HFFc6 (cell line): ENCODE data around the gene NOC2L. TPM values are rescaled to one million over a fixed set of nuclear protein-coding genes. Genes with fewer than 3 reads are reported as not detected.
"Not testable (repeated sequence)": the region's sequence is repeated elsewhere in the genome, so short reads cannot be mapped to it uniquely, and the experiment has no call there.

ENCODE experiments used
- DNase-seq: peaks from one replicate; pipeline ENCODE4 v3.0.0-alpha.2; 2018
- H3K27ac Mint-ChIP-seq: 2 replicates; pipeline ENCODE4 v1.8.0; 2020; ENCODE audit warnings: mild to moderate bottlenecking, mixed read lengths
- H3K27me3 Mint-ChIP-seq: 2 replicates; pipeline ENCODE4 v1.8.0; 2021; ENCODE audit warnings: mild to moderate bottlenecking, moderate library complexity, mixed read lengths; ENCODE audit not compliant: insufficient read depth
- H3K36me3 Mint-ChIP-seq: 2 replicates; pipeline ENCODE4 v1.8.0; 2021; ENCODE audit warnings: low read depth, mixed read lengths
- H3K4me1 Mint-ChIP-seq: 2 replicates; pipeline ENCODE4 v1.8.0; 2020; ENCODE audit warnings: low read depth, mixed read lengths
- H3K4me3 Mint-ChIP-seq: 2 replicates; pipeline ENCODE4 v1.8.0; 2020; ENCODE audit warnings: mild to moderate bottlenecking, moderate library complexity, mixed read lengths
- H3K9me3 Mint-ChIP-seq: 2 replicates; pipeline ENCODE4 v1.8.0; 2020; ENCODE audit warnings: mild to moderate bottlenecking, mixed read lengths
- total RNA-seq, 6 experiments: library from RNA; stranded (reverse); fragmentation: NEBNext Ultra II Directional; extraction: Animal tissue kit (Norgen Biotek cat#: 25700); gene quantifications; 2 replicates in 1 of 6; 3 replicates in 5 of 6; pipeline ENCODE4 v1.2.3, GENCODE V29; 2021
- TF ChIP-seq, protein P1 (sequence below): fragments of 200-600 bp; sonication (generic); IDR thresholded peaks from 2 replicates; pipeline ENCODE4 v1.5.0; 2021; ENCODE audit warnings: antibody characterized with exemption, mild to moderate bottlenecking

The NOC2L gene
- total RNA-seq, 6 experiments from 2014 or later, result 112 to 142 (median 119) TPM

DNA sequence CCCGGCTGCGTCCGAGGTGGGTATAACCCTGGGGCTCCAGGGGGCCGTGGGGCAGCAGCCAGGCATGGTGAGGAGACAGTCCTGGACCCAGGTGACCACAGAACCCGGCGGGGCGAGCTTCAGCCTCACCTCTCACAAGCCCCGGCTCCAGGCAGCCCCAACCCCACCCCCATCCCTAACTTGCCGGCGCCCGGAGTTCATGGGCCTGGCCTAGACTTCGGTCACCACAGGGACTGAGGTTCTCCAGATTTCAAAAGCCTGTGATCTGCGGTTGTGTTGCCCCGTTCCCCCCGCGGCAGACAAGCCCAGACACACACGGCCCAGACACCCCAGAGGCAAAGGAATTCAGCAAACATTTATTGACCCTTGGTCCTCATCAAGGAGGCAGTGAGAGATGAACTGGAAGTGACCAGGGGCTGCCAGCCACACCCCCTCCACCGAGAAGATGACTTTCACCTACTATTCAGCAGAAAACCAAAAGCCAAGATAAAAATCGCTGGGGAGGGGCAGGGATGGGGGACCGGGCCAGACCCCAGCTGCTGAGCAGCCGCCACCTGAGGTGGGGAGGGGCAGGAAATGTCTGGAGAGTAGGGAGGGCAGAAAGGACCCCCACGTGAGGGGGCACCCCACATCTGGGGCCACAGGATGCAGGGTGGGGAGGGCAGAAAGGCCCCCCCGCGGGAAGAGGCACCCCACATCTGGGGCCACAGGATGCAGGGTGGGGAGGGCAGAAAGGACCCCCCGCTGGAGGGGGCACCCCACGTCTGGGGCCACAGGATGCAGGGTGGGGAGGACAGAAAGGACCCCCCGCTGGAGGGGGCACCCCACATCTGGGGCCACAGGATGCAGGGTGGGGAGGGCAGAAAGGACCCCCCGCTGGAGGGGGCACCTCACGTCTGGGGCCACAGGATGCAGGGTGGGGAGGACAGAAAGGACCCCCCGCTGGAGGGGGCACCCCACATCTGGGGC is 36.9 kb upstream of the NOC2L start:
- H3K36me3 Mint-ChIP-seq, result peaks cover 15% of the 10 kb centered on the region
- H3K9me3 Mint-ChIP-seq, result peaks cover 23% of the 10 kb centered on the region
- no peak overlapping the region for H3K4me3 Mint-ChIP-seq
- no peak overlapping the region; the same call in 1 of the 2 replicates for H3K27ac Mint-ChIP-seq
- no peak for DNase-seq
- peaks cover 22% of the 10 kb centered on the region for H3K27me3 Mint-ChIP-seq
- H3K4me1 Mint-ChIP-seq, result peaks cover 10% of the 10 kb centered on the region
- TF ChIP-seq, protein P1, sequence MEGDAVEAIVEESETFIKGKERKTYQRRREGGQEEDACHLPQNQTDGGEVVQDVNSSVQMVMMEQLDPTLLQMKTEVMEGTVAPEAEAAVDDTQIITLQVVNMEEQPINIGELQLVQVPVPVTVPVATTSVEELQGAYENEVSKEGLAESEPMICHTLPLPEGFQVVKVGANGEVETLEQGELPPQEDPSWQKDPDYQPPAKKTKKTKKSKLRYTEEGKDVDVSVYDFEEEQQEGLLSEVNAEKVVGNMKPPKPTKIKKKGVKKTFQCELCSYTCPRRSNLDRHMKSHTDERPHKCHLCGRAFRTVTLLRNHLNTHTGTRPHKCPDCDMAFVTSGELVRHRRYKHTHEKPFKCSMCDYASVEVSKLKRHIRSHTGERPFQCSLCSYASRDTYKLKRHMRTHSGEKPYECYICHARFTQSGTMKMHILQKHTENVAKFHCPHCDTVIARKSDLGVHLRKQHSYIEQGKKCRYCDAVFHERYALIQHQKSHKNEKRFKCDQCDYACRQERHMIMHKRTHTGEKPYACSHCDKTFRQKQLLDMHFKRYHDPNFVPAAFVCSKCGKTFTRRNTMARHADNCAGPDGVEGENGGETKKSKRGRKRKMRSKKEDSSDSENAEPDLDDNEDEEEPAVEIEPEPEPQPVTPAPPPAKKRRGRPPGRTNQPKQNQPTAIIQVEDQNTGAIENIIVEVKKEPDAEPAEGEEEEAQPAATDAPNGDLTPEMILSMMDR, result no peak

DNA sequence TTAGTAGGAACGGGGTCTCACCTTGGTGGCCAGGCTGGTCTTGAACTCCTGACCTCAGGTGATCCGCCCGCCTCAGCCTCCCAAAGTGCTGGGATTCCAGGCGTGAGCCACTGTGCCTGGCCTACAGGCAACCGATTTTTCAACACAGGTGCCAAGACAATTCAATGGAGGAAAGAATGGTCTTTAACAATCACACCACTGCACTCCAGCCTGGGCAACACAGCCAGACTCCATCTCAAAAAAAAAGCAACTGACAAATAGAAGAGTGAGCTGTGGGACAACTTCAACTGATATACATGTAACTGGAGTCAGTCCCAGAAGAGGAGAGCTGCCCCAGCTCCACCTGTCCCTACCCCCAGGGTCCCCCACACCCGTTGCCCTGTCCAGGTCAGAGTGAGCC is 35.5 kb upstream of the NOC2L start:
- Mint-ChIP-seq H3K9me3 (peaks cover 24% of the 10 kb centered on the region), H3K27me3 (peaks cover 22% of the 10 kb centered on the region), H3K36me3 (peaks cover 15% of the 10 kb centered on the region)
- not testable (repeated sequence) for DNase-seq, H3K4me3 Mint-ChIP-seq, H3K27ac Mint-ChIP-seq, H3K4me1 Mint-ChIP-seq

DNA sequence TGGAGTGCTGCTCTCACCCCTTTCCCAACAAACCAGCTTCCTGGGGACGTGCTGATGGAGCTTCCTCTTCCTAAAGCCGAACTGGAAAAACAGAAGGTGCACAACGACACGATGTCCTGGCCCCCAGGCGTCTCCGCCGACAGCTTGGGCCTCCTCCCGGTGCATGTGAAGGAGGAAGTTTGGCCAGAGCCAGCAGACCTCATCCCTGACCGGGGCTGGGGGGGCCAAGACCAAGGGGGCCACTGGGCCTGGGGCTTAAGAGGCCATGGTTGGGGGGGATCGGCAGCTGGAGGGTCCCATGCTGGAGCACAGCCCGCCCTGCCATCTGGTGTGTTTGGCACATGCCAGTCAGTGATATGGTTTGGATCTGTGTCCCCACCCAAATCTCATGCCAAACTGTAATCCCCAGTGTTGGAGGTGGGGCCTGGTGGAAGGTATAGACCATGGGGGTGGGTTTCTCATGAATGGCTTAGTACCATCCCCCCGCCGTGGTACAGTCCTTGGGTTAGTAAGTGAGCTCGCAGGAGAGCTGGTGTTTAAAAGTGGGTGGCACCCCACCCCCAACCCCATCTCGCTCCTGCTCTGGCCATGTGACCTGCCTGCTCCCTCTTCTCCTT is 34.4 kb upstream of the NOC2L start:
- Mint-ChIP-seq H3K27me3 (peaks cover 27% of the 10 kb centered on the region), H3K4me1 (peaks cover 6% of the 10 kb centered on the region), H3K27ac (no peak overlapping the region), H3K36me3 (peaks cover 22% of the 10 kb centered on the region), H3K4me3 (no peak overlapping the region), H3K9me3 (peaks cover 24% of the 10 kb centered on the region)
- no peak for DNase-seq
- TF ChIP-seq, protein P1, result no peak

DNA sequence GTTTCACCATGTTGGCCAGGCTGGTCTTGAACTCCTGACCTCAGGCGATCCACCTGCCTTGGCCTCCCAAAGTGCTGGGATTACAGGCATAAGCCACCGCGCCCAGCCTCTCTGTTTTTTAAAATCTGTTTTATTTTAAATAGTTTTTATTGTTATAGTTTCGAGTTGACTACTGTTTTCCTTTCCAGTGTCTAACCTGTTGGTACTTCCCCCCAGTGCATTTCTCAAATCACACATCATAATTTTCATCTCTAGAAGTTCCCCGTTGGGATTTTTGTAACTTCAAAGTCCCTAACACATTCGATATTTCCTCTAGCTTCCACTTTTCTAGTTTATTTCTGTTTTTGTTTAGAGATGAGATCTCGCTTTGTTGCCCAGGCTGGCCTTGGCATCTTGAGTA is 33.3 kb upstream of the NOC2L start:
- Mint-ChIP-seq H3K9me3 (peaks cover 24% of the 10 kb centered on the region), H3K4me1 (peaks cover 6% of the 10 kb centered on the region), H3K36me3 (peaks cover 23% of the 10 kb centered on the region), H3K27me3 (peaks cover 29% of the 10 kb centered on the region), H3K4me3 (no peak overlapping the region), H3K27ac (0 out of 2 replicates have a peak overlapping the region, but pooled peaks have one; percentile 13)
- DNase-seq, result no peak
- TF ChIP-seq, protein P1, result no peak

DNA sequence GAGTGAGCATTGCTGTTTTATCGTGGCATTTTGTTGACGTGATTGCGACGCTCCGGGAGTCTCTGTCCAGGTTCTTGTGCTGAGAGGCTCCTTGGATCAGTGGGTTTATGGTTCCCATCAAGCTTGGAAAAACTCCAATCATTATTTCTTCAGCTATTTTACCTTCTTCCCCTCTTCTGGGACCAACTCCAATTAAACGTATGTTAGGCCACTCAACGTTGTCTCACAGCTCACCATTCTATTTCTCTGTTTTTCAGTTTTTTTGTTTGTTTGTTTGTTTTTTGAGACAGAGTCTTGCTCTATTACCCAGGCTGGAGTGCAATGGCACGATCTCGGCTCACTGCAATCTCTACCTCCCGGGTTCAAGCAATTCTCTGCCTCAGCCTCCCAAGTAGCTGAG is 32.8 kb upstream of the NOC2L start:
- Mint-ChIP-seq H3K4me3 (no peak overlapping the region), H3K36me3 (peaks cover 23% of the 10 kb centered on the region), H3K4me1 (peaks cover 6% of the 10 kb centered on the region), H3K27ac (no peak overlapping the region), H3K27me3 (peaks cover 29% of the 10 kb centered on the region), H3K9me3 (peaks cover 24% of the 10 kb centered on the region)
- TF ChIP-seq, protein P1, result no peak
- no peak for DNase-seq

DNA sequence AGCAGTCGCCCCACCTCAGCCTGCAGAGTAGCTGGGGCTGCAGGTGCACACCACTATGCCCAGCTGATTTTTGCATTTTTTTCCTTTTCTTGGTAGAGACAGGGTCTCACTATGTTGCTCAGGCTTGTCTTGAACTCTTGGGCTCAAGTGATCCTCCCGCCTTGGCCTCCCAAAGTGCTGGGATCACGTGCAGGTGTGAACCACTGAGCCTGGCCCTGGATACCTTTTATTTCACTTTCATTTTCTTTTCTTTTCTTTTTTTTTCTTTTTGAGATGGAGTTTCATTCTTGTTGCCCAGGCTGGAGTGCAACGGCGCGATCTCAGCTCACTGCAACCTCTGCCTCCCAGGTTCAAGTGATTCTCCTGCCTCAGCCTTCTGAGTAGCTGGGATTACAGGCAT is 32.2 kb upstream of the NOC2L start:
- H3K4me1 Mint-ChIP-seq, H3K4me3 Mint-ChIP-seq, H3K27ac Mint-ChIP-seq, DNase-seq: not testable (repeated sequence)
- H3K9me3 Mint-ChIP-seq, result peaks cover 24% of the 10 kb centered on the region
- peaks cover 29% of the 10 kb centered on the region for H3K27me3 Mint-ChIP-seq
- peaks cover 23% of the 10 kb centered on the region for H3K36me3 Mint-ChIP-seq

DNA sequence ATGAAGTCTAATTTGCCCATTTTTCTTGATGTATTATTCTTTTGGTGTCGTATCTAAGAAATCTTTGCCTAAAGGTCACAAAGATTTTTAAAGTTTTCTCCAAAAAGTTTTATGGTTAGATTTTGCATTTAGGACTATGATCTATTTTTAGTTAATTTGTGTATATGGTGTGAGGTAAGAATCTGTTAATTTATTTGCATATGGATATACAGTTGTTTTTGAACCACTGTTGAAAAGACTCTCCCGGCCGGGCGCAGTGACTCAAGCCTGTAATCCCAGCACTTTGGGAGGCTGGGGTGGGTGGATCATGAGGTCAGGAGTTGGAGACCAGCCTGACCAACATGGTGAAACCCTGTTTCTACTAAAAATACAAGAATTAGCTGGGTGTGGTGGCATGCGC is 29.0 kb upstream of the NOC2L start:
- H3K27me3 Mint-ChIP-seq, result peaks cover 24% of the 10 kb centered on the region
- not testable (repeated sequence) for DNase-seq, H3K27ac Mint-ChIP-seq, H3K4me1 Mint-ChIP-seq, H3K4me3 Mint-ChIP-seq
- peaks cover 23% of the 10 kb centered on the region for H3K36me3 Mint-ChIP-seq
- peaks cover 21% of the 10 kb centered on the region for H3K9me3 Mint-ChIP-seq
